CD14-positive monocyte (primary cell): ENCODE results near the gene LRRC34. TPM values are rescaled to one million over a fixed set of nuclear protein-coding genes. Genes with fewer than 3 reads are reported as not detected.
A peak's percentile ranks its signal among the peaks of the same experiment; 100 is the strongest.

Experiments
- DNase-seq, 3 donors: peaks; one replicate each; pipeline ENCODE4 v3.0.0-alpha.2; 2011 to 2022
- H2AFZ ChIP-seq: 2 replicates; pipeline ENCODE4 v1.6.0; 2012; ENCODE audit warnings: mild to moderate bottlenecking, low read depth, low read length, inconsistent platforms; ENCODE audit not compliant: insufficient read depth, poor library complexity, severe bottlenecking
- H3K27ac ChIP-seq, 2 donors: 1 replicate in 1 of 2; 2 replicates in 1 of 2; pipeline ENCODE4 v1.5.1; 2012 to 2013; ENCODE audit warnings: low read length in 2 of 2, control low read depth in 1 of 2, inconsistent platforms in 1 of 2, low read depth in 1 of 2, mild to moderate bottlenecking in 1 of 2
- H3K27me3 ChIP-seq, 2 donors: one replicate each; pipeline versions ENCODE4 v1.6.0 to v1.6.1; 2011 to 2013; ENCODE audit warnings: low read length in 2 of 2; ENCODE audit not compliant: control insufficient read depth in 2 of 2, insufficient read depth in 2 of 2
- H3K36me3 ChIP-seq, 2 donors: replicated peaks in 1 of 2; 1 replicate in 1 of 2; 2 replicates in 1 of 2; pipeline versions ENCODE4 v1.5.1 to v1.6.1; 2012 to 2013; ENCODE audit warnings: low read length in 2 of 2, control low read depth in 1 of 2, inconsistent platforms in 1 of 2, mild to moderate bottlenecking in 1 of 2; ENCODE audit not compliant: insufficient read depth in 2 of 2, control insufficient read depth in 1 of 2
- H3K4me1 ChIP-seq, 2 donors: 1 replicate in 1 of 2; 2 replicates in 1 of 2; pipeline versions ENCODE4 v1.5.1 to v1.6.1; 2012 to 2013; ENCODE audit warnings: low read length in 2 of 2, control low read depth in 1 of 2, inconsistent platforms in 1 of 2, mild to moderate bottlenecking in 1 of 2, moderate library complexity in 1 of 2; ENCODE audit not compliant: insufficient read depth in 2 of 2, control insufficient read depth in 1 of 2
- H3K4me2 ChIP-seq: replicated peaks from 2 replicates; pipeline ENCODE3; 2012; ENCODE audit warnings: low read length, moderate library complexity, mild to moderate bottlenecking; ENCODE audit not compliant: poor library complexity, severe bottlenecking; ENCODE audit errors: extremely low read depth
- H3K4me3 ChIP-seq, 3 experiments: fragments of 200-600 bp in 1 of 3; sonication (generic) in 1 of 3; replicated peaks in 1 of 3; 1 replicate in 2 of 3; 2 replicates in 1 of 3; pipeline ENCODE4 v1.5.1; 2011 to 2013; ENCODE audit warnings: low read length in 3 of 3, mild to moderate bottlenecking in 3 of 3, control low read depth in 2 of 3, low read depth in 2 of 3, inconsistent platforms in 1 of 3, moderate library complexity in 1 of 3
- H3K79me2 ChIP-seq: 2 replicates; pipeline ENCODE4 v1.6.0; 2012; ENCODE audit warnings: mild to moderate bottlenecking, control low read depth, inconsistent platforms, low read length, moderate library complexity; ENCODE audit not compliant: insufficient read depth
- H3K9ac ChIP-seq: 2 replicates; pipeline ENCODE4 v1.6.0; 2017; ENCODE audit warnings: low read length, mild to moderate bottlenecking; ENCODE audit not compliant: insufficient read depth, poor library complexity, severe bottlenecking
- H3K9me3 ChIP-seq, 2 donors: replicated peaks in 1 of 2; 1 replicate in 1 of 2; 2 replicates in 1 of 2; pipeline versions ENCODE4 v1.5.1 to v1.6.1; 2012 to 2013; ENCODE audit warnings: low read length in 2 of 2, control low read depth in 1 of 2; ENCODE audit not compliant: control insufficient read depth in 1 of 2, insufficient read depth in 1 of 2
- H4K20me1 ChIP-seq: 2 replicates; pipeline ENCODE4 v1.6.0; 2012; ENCODE audit warnings: mild to moderate bottlenecking, low read length, control low read depth, moderate library complexity; ENCODE audit not compliant: insufficient read depth
- H3K27ac Mint-ChIP-seq, 7 donors: one replicate each; pipeline ENCODE4 v1.8.0; 2020; ENCODE audit warnings: mild to moderate bottlenecking in 7 of 7, mixed read lengths in 7 of 7, moderate library complexity in 6 of 7, inconsistent platforms in 2 of 7
- H3K27me3 Mint-ChIP-seq, 3 donors: one replicate each; pipeline ENCODE4 v1.8.0; 2021 to 2022; ENCODE audit warnings: low read depth in 3 of 3, mild to moderate bottlenecking in 3 of 3, mixed read lengths in 3 of 3, moderate library complexity in 3 of 3, inconsistent platforms in 1 of 3
- H3K36me3 Mint-ChIP-seq, 2 donors: one replicate each; pipeline ENCODE4 v1.8.0; 2020; ENCODE audit warnings: mixed read lengths in 2 of 2, inconsistent platforms in 1 of 2, mild to moderate bottlenecking in 1 of 2
- H3K4me1 Mint-ChIP-seq: one replicate; pipeline ENCODE4 v1.8.0; 2020; ENCODE audit warnings: mild to moderate bottlenecking, mixed read lengths
- H3K4me3 Mint-ChIP-seq, 2 donors: one replicate each; pipeline ENCODE4 v1.8.0; 2020; ENCODE audit warnings: mild to moderate bottlenecking in 2 of 2, mixed read lengths in 2 of 2, moderate library complexity in 1 of 2
- H3K9me3 Mint-ChIP-seq, 7 donors: one replicate each; pipeline ENCODE4 v1.8.0; 2020 to 2022; ENCODE audit warnings: mixed read lengths in 7 of 7, mild to moderate bottlenecking in 6 of 7, moderate library complexity in 6 of 7, inconsistent platforms in 2 of 7
- CTCF ChIP-seq: fragments of 200-600 bp; IDR thresholded peaks from one replicate; pipeline ENCODE4 v1.8.0; 2022; ENCODE audit warnings: antibody characterized with exemption, mild to moderate bottlenecking
- WGBS: methylation state at CpG from one replicate; pipeline ENCODE4 v1.1.5; 2013; ENCODE audit warnings: missing lambda C conversion rate; ENCODE audit not compliant: insufficient coverage; 5-methylcytosine and 5-hydroxymethylcytosine counted together
- intact Hi-C, 2 donors: fragments of 100-400 bp; cut with micrococcal nuclease; formaldehyde crosslinking; loops; one replicate each; pipeline versions ENCODE4 v1.15.0 to v1.15.1; 2023
- polyA plus RNA-seq, 3 donors: library from polyadenylated mRNA; depleted of rRNA in 1 of 3; unstranded in 2 of 3; stranded (reverse) in 1 of 3; fragments of 300-500 nt in 2 of 3; fragments of >200 nt in 1 of 3; fragmentation: Illumina TruSeq in 2 of 3; gene quantifications; 1 replicate in 2 of 3; 2 replicates in 1 of 3; pipeline ENCODE4 v1.2.3, GENCODE V29; 2012 to 2021

Gene LRRC34
- polyA plus RNA-seq, 3 donors: 0.25 to 0.61 (median 0.43) TPM

- Histone ChIP-seq H2AFZ (peak overlapping the region; percentile 6), H3K36me3 (no peaks in the 10 kb centered on the region), H4K20me1 (no peaks in the 10 kb centered on the region), H3K4me1 (peaks cover 9 to 11% of the 10 kb centered on the region in 2 donors), H3K9ac (no peak overlapping the region), H3K9me3 (no peaks in the 10 kb centered on the region), H3K27me3 (no peaks in the 10 kb centered on the region), H3K27ac (no peak overlapping the region), H3K4me3 (no peak overlapping the region), H3K79me2 (no peaks in the 10 kb centered on the region), H3K4me2 (no peak overlapping the region)
- Mint-ChIP-seq H3K27ac (no peak overlapping the region), H3K9me3 (peaks cover 0 to 8% (median 2%) of the 10 kb centered on the region in 7 donors), H3K4me1 (peaks cover 13% of the 10 kb centered on the region), H3K4me3 (no peak overlapping the region), H3K27me3 (peaks cover 2 to 8% (median 2%) of the 10 kb centered on the region in 3 donors), H3K36me3 (no peaks in the 10 kb centered on the region)
- no CpG with 5 or more reads among the region's 2 CpGs for WGBS
- intact Hi-C loops: no loop called here
- DNase-seq: peak in 1 of 3 donors; percentile 34
- no peak for TF ChIP-seq CTCF
Measured at GRCh38 chr3:169759256-169759655, 53.4 kb downstream of the LRRC34 start.

- Mint-ChIP-seq H3K27me3 (peaks cover 2 to 10% (median 2%) of the 10 kb centered on the region in 3 donors), H3K27ac (no peak overlapping the region), H3K9me3 (peaks cover under 1 to 8% (median 2%) of the 10 kb centered on the region in 7 donors), H3K4me1 (peaks cover 8% of the 10 kb centered on the region), H3K4me3 (no peak overlapping the region), H3K36me3 (no peaks in the 10 kb centered on the region)
- Histone ChIP-seq H3K4me2 (no peak overlapping the region), H2AFZ (peak overlapping the region; percentile 15), H4K20me1 (no peaks in the 10 kb centered on the region), H3K27ac (no peak overlapping the region), H3K79me2 (no peaks in the 10 kb centered on the region), H3K9ac (no peak overlapping the region), H3K9me3 (no peaks in the 10 kb centered on the region), H3K27me3 (no peaks in the 10 kb centered on the region), H3K4me1 (peaks cover 4% of the 10 kb centered on the region in 2 donors), H3K4me3 (no peak overlapping the region), H3K36me3 (no peaks in the 10 kb centered on the region)
- intact Hi-C loops: no loop called here
- TF ChIP-seq CTCF: no peak
- no peak for DNase-seq
- WGBS: no CpG with 5 or more reads among the region's 5 CpGs
Measured at GRCh38 chr3:169758359-169758994, 54.2 kb downstream of the LRRC34 start.
